ENCODE results near the gene HLTF.

HLTF gene

DNA sequence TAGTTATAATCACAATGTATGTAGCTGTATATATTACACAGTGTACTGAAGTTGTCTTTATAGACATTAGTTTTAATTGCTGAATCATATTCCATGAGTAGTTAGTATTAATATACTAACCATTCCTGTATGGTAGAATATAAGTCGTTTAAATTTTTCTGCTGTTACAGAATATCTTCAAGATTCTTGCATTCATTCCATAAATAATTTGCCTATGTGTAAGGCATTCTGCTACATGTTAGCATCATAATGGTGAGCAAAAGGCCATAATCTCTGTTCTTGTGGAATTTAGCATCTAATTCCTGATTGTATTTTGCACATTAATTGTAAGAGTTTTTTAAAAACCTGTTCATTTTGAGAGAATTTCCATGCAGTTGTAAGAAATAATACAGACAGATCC is 80.9 kb downstream of the HLTF start:
- DNase-seq (ENCODE audit: low read depth in 1 of 2, low spot score in 1 of 2), result no peak
- no peak for TF ChIP-seq JUND (IDR thresholded peaks at IDR 0.05; ENCODE audit: low read depth)
- in situ Hi-C loops (cut with HindIII; ENCODE audit: low pct_unique_long_range_greater_than_20kb, low sequenced_read_pairs), result no loop called here

DNA sequence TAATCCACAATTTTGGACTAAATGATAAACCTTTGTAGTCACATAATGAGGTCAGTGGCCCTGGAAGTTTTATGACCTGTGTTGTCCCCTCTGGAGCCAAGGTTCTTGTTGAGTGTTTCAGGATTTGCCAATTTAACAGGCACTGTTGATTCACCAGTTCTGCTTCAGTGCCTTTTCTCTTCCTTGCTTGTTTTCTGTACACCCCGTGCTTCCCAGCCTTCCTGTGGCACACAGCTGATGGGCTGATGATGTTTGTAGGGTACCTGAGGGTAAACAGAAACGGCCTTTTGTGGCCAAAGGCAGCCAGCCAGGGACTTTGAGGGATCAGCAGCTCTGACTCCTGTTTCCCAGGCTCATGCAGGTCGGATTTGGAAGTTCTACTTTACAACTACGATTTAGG is 81.7 kb downstream of the HLTF start:
- TF ChIP-seq JUND (IDR thresholded peaks at IDR 0.05; ENCODE audit: low read depth), result no peak
- DNase-seq (ENCODE audit: low read depth in 1 of 2, low spot score in 1 of 2), result peak in 1 of 2 experiments; percentile 60
- in situ Hi-C loops (cut with HindIII; ENCODE audit: low pct_unique_long_range_greater_than_20kb, low sequenced_read_pairs), result no loop called here

DNA sequence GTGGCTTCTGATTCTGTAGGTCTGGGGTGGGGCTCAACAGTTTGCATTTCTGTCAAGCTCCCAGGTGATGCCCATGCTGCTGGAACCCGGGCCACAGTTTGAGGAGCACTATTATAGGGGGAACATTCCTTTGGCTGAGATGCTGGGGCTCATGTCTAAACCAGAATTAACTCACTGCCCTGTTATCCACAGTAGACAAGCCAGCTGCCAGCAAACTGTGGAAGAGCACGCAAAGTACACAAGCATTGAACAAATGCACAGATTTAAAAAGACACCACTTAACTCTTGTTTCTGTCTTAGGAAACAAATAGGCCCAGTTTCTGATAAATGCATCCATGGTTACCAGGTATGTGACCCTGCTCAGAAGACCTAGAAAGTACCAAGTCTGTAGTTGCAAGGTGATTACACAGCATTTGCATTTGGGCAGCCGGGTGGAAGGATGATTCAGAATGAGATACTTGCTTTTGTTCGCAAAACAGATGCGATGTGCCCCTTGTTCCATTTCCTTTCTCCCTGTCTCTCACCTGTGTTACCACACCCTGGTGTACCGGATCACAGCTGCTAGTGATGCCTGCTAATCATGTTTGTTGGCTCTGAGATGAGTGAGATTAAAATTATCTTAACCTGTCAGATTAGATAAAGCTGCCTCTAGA is 82.6 kb downstream of the HLTF start:
- DNase-seq (ENCODE audit: low read depth in 1 of 2, low spot score in 1 of 2), result no peak
- in situ Hi-C loops (cut with HindIII; ENCODE audit: low pct_unique_long_range_greater_than_20kb, low sequenced_read_pairs), result no loop called here
- no peak for TF ChIP-seq JUND (IDR thresholded peaks at IDR 0.05; ENCODE audit: low read depth)

DNA sequence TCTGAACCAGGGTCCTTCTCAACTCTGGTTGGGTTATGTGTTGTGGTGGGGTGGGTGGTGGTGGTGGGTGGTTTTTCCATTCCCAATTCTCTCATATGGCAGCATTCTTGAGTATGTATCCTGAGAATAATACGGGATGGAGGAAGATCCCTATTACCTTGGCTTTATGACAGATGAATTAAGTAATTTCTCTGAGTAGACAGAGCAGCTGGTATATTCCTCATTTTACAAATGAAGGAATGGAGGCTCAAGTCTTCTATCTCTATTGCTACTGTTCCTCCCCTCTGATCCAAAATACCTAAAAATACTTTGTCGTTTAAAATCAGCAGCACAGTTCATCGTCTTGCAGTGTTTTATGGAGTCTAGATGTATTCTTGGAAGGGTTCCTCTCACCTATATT is 84.6 kb downstream of the HLTF start:
- TF ChIP-seq JUND (IDR thresholded peaks at IDR 0.05; ENCODE audit: low read depth), result no peak
- no peak for DNase-seq (ENCODE audit: low read depth in 1 of 2, low spot score in 1 of 2)
- in situ Hi-C loops (cut with HindIII; ENCODE audit: low pct_unique_long_range_greater_than_20kb, low sequenced_read_pairs), result no loop called here

DNA sequence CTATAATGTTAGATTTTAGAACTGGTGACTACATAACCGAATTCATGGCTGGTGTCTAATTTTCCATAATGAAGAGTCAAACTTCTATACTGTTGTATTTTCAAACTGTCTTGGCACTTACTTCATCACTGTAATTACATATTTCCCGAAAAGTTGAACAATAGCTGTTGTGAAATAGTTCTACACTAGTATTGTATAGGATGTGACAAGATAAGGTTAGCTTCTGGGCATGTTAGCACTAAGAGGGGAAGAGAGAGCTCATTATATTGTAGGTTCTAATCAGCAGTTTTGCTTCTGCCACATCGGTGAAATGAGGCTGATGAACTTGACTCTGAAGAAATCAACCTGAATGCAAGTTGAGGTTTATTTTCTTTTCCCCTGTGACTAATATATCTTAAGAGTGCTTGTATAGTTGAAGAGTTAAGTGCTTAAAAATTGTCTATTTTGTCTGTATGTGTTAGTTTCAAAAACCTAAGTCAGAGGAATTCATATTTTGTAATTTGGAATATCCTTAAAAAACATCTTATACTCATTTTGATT is 86.1 kb downstream of the HLTF start:
- no peak for DNase-seq (ENCODE audit: low read depth in 1 of 2, low spot score in 1 of 2)
- in situ Hi-C loops (cut with HindIII; ENCODE audit: low pct_unique_long_range_greater_than_20kb, low sequenced_read_pairs), result no loop called here

DNA sequence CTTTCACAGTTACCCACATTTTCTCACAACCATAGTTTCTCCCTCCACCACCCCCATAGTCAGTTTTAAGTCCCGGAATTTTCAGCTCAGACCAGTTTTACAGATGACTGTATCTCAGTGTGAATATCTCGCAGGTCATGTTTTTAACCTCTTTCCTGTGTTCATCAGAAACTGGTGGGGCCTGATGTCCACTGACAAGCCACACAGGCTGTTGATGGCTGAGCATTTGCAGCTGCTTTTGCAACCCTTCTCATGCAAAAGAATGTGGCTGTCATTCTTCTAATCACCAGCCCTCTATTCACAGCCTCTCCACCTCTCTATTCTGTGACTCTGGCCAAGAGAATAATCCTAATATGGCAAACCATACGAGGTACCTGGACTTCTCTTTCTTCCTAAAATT is 86.5 kb downstream of the HLTF start:
- in situ Hi-C loops (cut with HindIII; ENCODE audit: low pct_unique_long_range_greater_than_20kb, low sequenced_read_pairs), result no loop called here
- no peak for DNase-seq (ENCODE audit: low read depth in 1 of 2, low spot score in 1 of 2)
- no peak for TF ChIP-seq JUND (IDR thresholded peaks at IDR 0.05; ENCODE audit: low read depth)

More for the DNA sequence above, 86.1 kb downstream of the HLTF start:
- no peak for TF ChIP-seq JUND (IDR thresholded peaks at IDR 0.05; ENCODE audit: low read depth)

DNA sequence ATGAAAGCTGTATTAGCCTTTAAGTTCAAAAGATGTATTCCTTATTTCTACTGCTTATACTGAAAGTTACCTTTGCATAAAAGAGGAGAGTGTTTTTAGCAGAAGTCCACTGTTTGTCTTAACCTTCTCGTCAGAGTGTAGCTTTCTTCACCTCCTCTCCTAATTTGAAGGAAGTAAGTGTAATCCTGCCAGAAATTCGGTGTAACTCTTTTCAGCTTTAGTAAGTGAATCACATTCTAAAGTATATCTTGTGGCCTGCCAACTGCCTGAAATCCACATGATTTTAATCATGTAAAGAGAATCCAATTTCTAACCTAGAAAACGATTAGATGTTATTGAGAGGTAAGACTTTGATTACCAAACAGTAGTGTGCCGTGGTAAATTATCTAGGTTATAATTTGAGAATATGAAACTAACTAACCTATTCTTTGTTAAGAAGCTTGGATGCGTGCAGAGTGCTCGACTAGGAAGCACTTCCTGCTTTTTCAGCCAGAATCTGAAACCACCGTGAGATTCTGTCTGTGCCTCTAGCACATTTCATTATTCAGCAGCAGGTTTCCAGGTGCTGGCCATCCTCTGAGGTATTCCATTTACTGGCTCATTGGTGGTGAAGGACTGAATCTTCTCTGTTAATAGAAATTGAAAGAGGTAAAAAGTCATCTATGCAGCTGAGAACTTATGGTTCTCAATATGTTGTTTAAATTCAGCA is 87.5 kb downstream of the HLTF start:
- TF ChIP-seq JUND (IDR thresholded peaks at IDR 0.05; ENCODE audit: low read depth), result no peak
- in situ Hi-C loops (cut with HindIII; ENCODE audit: low pct_unique_long_range_greater_than_20kb, low sequenced_read_pairs), result no loop called here
- no peak for DNase-seq (ENCODE audit: low read depth in 1 of 2, low spot score in 1 of 2)

DNA sequence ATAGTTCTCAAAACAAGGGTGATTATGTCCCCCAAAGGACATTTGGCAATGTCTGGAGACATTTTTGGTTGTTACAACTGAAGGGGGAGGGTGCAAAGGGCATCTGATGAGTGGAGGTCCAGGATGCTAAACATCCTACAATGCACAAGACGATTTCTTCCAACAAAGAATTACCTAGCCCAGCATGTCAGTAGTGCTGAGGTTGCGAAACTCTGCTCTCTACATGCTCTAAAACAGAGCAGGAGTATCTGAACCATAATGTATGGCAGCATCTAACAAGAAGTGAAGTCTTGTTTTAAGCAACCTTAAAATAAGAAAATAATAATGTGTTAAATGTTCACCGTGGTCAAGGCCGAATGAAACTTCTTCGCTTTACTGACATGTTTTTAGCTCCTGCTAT is 88.0 kb downstream of the HLTF start:
- no peak for TF ChIP-seq JUND (IDR thresholded peaks at IDR 0.05; ENCODE audit: low read depth)
- in situ Hi-C loops (cut with HindIII; ENCODE audit: low pct_unique_long_range_greater_than_20kb, low sequenced_read_pairs), result no loop called here
- DNase-seq (ENCODE audit: low read depth in 1 of 2, low spot score in 1 of 2), result no peak

DNA sequence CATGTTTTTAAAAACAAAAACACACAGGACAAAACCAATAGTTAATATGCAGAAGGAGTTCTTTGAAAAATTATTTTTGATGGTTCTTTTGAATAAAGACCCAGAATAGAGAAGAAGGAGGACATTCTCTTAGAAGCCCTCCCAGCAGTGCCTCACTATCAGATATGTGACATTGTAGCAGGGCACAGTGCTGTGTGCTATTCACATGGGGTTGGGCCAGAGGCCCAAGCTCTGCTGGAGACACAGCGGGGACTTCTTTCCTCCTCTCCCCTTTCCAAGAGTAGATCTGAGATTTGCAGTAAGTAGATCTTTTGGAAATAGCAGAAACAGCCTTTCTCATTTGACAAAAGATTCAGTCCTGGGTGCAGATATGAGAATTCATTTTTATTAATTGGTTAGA is 88.7 kb downstream of the HLTF start:
- no peak for TF ChIP-seq JUND (IDR thresholded peaks at IDR 0.05; ENCODE audit: low read depth)
- no peak for DNase-seq (ENCODE audit: low read depth in 1 of 2, low spot score in 1 of 2)
- in situ Hi-C loops (cut with HindIII; ENCODE audit: low pct_unique_long_range_greater_than_20kb, low sequenced_read_pairs), result no loop called here

DNA sequence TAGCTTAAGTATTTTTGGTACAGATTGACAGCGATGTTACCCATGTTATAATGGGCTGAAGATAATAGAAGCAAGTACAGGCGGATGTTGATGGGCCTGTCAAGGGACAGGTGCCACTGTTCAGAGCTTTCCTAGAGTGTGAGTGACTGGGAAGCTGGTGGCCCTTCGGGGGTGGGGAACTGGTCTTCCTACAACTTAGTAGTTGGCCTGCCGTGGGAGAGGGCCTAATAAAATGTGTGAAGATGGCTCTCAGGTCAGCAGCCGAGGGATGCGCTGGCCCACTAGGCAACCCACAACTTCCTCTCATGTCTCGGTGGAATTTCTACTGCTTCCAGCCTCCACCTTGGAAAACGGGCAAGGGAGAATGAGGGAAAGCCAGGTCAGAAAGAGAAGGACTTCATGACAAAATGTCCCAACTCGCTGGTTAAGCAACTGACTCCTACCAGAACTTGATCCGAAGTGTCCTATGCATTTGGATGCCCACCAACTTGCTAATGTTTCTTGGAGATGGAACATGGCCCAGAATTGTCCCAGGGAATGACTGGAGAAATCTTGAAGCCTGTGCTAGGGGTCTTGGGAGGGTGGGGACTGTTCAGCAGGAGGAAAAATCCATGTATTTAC is 93.6 kb downstream of the HLTF start:
- in situ Hi-C loops (cut with HindIII; ENCODE audit: low pct_unique_long_range_greater_than_20kb, low sequenced_read_pairs), result no loop called here
- no peak for TF ChIP-seq JUND (IDR thresholded peaks at IDR 0.05; ENCODE audit: low read depth)
- DNase-seq (ENCODE audit: low read depth in 1 of 2, low spot score in 1 of 2), result no peak

DNA sequence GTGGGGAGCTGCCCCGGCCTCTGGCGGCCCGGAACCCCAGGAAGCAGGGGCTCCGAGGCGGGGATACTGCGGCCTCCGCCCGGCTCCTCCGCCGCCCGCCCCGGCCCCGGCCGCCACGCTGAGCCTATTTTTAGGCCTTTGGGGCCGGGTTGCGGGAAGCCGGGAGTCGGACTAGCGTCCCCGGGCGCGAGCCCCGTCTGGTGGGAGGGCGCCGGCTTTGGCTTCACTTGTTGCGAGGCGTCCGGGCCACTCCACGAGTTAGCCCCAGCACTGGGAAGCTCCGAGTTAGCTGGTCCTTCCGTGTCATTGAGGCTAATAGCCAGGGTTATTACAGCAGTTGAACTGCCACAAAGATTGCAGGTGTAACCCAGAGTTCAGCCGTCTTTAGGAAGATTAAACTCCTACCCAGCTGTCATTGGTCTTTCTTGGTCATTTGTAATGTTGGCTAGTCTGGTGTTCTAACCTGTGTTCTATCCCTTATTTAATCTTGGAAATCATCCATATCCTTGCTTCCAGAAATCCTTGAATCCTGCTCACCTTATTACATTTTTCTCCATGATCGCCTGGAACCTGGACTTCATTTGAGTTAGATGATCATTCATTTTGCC is 94.2 kb downstream of the HLTF start:
- in situ Hi-C loops (cut with HindIII; ENCODE audit: low pct_unique_long_range_greater_than_20kb, low sequenced_read_pairs), result no loop called here
- peak; percentile 43 to 60 for DNase-seq (ENCODE audit: low read depth in 1 of 2, low spot score in 1 of 2)

DNA sequence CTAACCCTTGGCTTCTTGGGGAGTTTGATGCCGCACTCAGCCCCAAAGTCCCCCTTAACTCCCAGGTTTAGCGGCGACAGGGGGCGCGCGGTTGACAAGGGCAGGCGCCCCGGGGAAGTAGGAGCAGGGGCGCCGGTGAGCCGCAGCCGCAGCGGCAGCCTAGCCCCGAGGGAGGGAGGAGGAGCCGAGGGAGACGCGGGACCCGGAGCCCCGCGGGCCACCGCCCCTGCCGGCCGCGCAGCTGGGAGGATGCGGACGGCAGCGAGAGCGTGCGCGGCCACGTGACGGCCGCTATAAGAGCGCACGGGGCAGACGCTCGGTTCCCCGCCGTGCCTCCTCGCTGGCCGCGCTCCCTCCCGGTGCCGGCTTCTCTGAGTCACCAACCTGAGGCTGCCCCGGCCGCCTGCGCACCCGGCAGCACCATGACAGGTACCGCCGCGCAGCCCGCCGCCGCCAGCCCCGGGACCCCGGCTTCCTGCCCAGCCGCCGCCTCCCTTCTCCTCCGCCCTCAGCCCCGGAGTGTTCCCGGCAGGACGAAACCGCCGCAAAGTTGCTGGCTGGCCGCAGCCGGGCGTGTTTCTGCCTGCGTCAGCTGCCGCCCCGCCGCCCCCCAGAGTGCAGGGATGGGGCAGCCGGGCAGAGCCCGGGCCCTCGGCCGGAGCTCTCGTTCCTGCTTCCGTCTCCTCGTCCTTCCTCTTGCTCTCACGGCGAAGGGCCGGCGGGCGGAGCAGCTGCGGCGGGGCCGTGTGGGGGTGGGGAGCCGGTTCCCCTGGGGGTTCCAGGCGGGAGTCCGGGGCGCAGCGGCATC is 94.9 kb downstream of the HLTF start, which contains the start of gene GYG1:
Gene GYG1 (plus strand): TSS at position 322 of the 808 bp plus-strand sequence. CDS start 101 bp downstream, at position 423.
- TF ChIP-seq JUND (IDR thresholded peaks at IDR 0.05; ENCODE audit: low read depth), result no peak
- in situ Hi-C loops (cut with HindIII; ENCODE audit: low pct_unique_long_range_greater_than_20kb, low sequenced_read_pairs), result no loop called here
- DNase-seq (ENCODE audit: low read depth in 1 of 2, low spot score in 1 of 2), result peak; percentile 86 to 97

More for the DNA sequence above, 94.2 kb downstream of the HLTF start:
- no peak for TF ChIP-seq JUND (IDR thresholded peaks at IDR 0.05; ENCODE audit: low read depth)

All from T47D (cell line).